Sigmoid colon (tissue), 7 donors: ENCODE data around the gene PEX11B. TPM values are rescaled to one million over a fixed set of nuclear protein-coding genes. Genes with fewer than 3 reads are reported as not detected.

Experiments used
- DNase-seq: peaks from one replicate; pipeline ENCODE4 v3.0.0-alpha.2; 2019
- H3K27ac ChIP-seq, 4 donors: fragments of 200-600 bp; sonication (generic); one replicate each; pipeline ENCODE4 v1.5.1; 2016 to 2019; ENCODE audit warnings: mild to moderate bottlenecking in 1 of 4
- H3K27me3 ChIP-seq, 3 donors: fragments of 200-600 bp; sonication (generic); one replicate each; pipeline ENCODE4 v1.5.1; 2019; ENCODE audit warnings: mild to moderate bottlenecking in 1 of 3
- H3K36me3 ChIP-seq, 4 donors: fragments of 200-600 bp; sonication (generic); one replicate each; pipeline ENCODE4 v1.5.1; 2016 to 2019
- H3K4me1 ChIP-seq, 4 donors: fragments of 200-600 bp; sonication (generic); one replicate each; pipeline ENCODE4 v1.5.1; 2017 to 2019
- H3K4me3 ChIP-seq, 4 donors: fragments of 200-600 bp; sonication (generic); one replicate each; pipeline ENCODE4 v1.5.1; 2017 to 2019; ENCODE audit warnings: mild to moderate bottlenecking in 2 of 4, moderate library complexity in 1 of 4
- H3K9me3 ChIP-seq, 4 donors: fragments of 200-600 bp in 3 of 4; sonication (generic) in 3 of 4; one replicate each; pipeline versions ENCODE4 v1.5.1 to v1.6.1; 2013 to 2019
- EP300 ChIP-seq, 4 donors: sonication (generic); formaldehyde crosslinking; IDR thresholded peaks; one replicate each; pipeline ENCODE4 v1.6.1; 2017; ENCODE audit warnings: antibody characterized with exemption in 4 of 4
- POLR2A ChIP-seq, 2 donors: fragments of 450-650 bp; IDR thresholded peaks; one replicate each; pipeline ENCODE4 v1.6.1; 2016; ENCODE audit warnings: antibody characterized with exemption in 2 of 2, mild to moderate bottlenecking in 2 of 2, moderate library complexity in 2 of 2
- POLR2AphosphoS5 ChIP-seq, 4 donors: sonication (generic); formaldehyde crosslinking; IDR thresholded peaks; one replicate each; pipeline ENCODE4 v1.6.1; 2017; ENCODE audit warnings: antibody characterized with exemption in 4 of 4
- WGBS, 2 donors: extraction: QIAGEN DNeasy Blood & Tissue Kit; methylation state at CpG; one replicate each; pipeline ENCODE4 v1.1.7; 2013; 5-methylcytosine and 5-hydroxymethylcytosine counted together
- intact Hi-C: fragments of 100-400 bp; cut with DNase I; formaldehyde crosslinking; loops from one replicate; pipeline ENCODE4 v1.15.1; 2023
- polyA plus RNA-seq, 3 donors: library from polyadenylated mRNA; stranded (reverse); fragments of 200-250 nt; gene quantifications; one replicate each; pipeline ENCODE4 v1.2.3, GENCODE V29; 2013
- total RNA-seq, 4 donors: library from RNA; depleted of rRNA; stranded (reverse); fragments of >200 nt; gene quantifications; one replicate each; pipeline ENCODE4 v1.1.0, GENCODE V29; 2016
- TF ChIP-seq, protein P1 (sequence below), 4 experiments: fragments of 450-650 bp in 3 of 4; fragments of 200-600 bp in 1 of 4; IDR thresholded peaks; one replicate each; pipeline ENCODE4 v1.5.1; 2016 to 2019; ENCODE audit warnings: antibody characterized with exemption in 4 of 4, mild to moderate bottlenecking in 3 of 4, moderate library complexity in 2 of 4
- donor health status: healthy with polysubstance abuse.
- donor health status: Bipolar disorder and iron deficiency.
- donor health status: healthy.

PEX11B gene
- total and polyA plus RNA-seq, 7 donors, result 20.2 to 41.8 (median 22.5) TPM

- Histone ChIP-seq H3K27ac (peak overlapping the region; percentile 95 to 100 (median 96)), H3K4me3 (peak overlapping the region; percentile 43 to 63 (median 60)), H3K9me3 (no peaks in the 10 kb centered on the region), H3K4me1 (peaks cover 0 to 79% (median 63%) of the 10 kb centered on the region in 4 donors), H3K27me3 (no peaks in the 10 kb centered on the region), H3K36me3 (no peaks in the 10 kb centered on the region)
- intact Hi-C loops, result loop anchor here (2.0 to 5.0 kb wide), 2 partner anchors 34 to 37 kb away; partner anchors contain the start of genes RBM8A and TXNIP
- WGBS, 2 donors, result 0 to 1% methylated on average over 44 of the region's 44 CpGs
- peak; percentile 93 for DNase-seq
- TF ChIP-seq POLR2AphosphoS5 (IDR thresholded peaks at IDR 0.05) (peak; percentile 80 to 91 (median 84)), POLR2A (IDR thresholded peaks at IDR 0.05) (peak; percentile 56 to 82), EP300 (IDR thresholded peaks at IDR 0.05) (no peak)
- TF ChIP-seq, protein P1, sequence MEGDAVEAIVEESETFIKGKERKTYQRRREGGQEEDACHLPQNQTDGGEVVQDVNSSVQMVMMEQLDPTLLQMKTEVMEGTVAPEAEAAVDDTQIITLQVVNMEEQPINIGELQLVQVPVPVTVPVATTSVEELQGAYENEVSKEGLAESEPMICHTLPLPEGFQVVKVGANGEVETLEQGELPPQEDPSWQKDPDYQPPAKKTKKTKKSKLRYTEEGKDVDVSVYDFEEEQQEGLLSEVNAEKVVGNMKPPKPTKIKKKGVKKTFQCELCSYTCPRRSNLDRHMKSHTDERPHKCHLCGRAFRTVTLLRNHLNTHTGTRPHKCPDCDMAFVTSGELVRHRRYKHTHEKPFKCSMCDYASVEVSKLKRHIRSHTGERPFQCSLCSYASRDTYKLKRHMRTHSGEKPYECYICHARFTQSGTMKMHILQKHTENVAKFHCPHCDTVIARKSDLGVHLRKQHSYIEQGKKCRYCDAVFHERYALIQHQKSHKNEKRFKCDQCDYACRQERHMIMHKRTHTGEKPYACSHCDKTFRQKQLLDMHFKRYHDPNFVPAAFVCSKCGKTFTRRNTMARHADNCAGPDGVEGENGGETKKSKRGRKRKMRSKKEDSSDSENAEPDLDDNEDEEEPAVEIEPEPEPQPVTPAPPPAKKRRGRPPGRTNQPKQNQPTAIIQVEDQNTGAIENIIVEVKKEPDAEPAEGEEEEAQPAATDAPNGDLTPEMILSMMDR (IDR thresholded peaks at IDR 0.05), result no peak
Observed at GRCh38 chr1:145960468-145961108, 42.1 kb upstream of the PEX11B start.

GRCh38 chr1:145959957-145960467 lies 41.5 kb upstream of the PEX11B start:
- Histone ChIP-seq H3K27me3 (no peaks in the 10 kb centered on the region), H3K4me3 (peak overlapping the region; percentile 43 to 63 (median 60)), H3K4me1 (peaks cover 0 to 79% (median 63%) of the 10 kb centered on the region in 4 donors), H3K9me3 (no peaks in the 10 kb centered on the region), H3K27ac (peak overlapping the region; percentile 95 to 100 (median 96)), H3K36me3 (no peaks in the 10 kb centered on the region)
- intact Hi-C loops, result loop anchor here (2.0 to 5.0 kb wide), 3 partner anchors 33 to 103 kb away; partner anchors contain the start of genes PIAS3, RBM8A and TXNIP
- TF ChIP-seq EP300 (IDR thresholded peaks at IDR 0.05), result no peak
- TF ChIP-seq, protein P1 (IDR thresholded peaks at IDR 0.05), result no peak
- no peak for TF ChIP-seq POLR2AphosphoS5 (IDR thresholded peaks at IDR 0.05)
- TF ChIP-seq POLR2A (IDR thresholded peaks at IDR 0.05), result no peak
- DNase-seq, result no peak
- WGBS, 2 donors, result 7 to 17% methylated on average over 12 of the region's 12 CpGs

GRCh38 chr1:145959333-145959732 lies 40.8 kb upstream of the PEX11B start:
- TF ChIP-seq EP300 (IDR thresholded peaks at IDR 0.05) (no peak), POLR2A (IDR thresholded peaks at IDR 0.05) (no peak), POLR2AphosphoS5 (IDR thresholded peaks at IDR 0.05) (no peak)
- TF ChIP-seq, protein P1 (IDR thresholded peaks at IDR 0.05), result no peak
- Histone ChIP-seq H3K27me3 (no peaks in the 10 kb centered on the region), H3K27ac (peak overlapping the region; percentile 95 to 100 (median 96)), H3K9me3 (no peaks in the 10 kb centered on the region), H3K4me3 (no peak overlapping the region), H3K36me3 (no peaks in the 10 kb centered on the region), H3K4me1 (peaks cover 0 to 84% (median 70%) of the 10 kb centered on the region in 4 donors)
- intact Hi-C loops, result loop anchor here (5.0 kb wide), 1 partner anchor 102 kb away; the partner anchor contains the start of gene PIAS3
- no peak for DNase-seq

GRCh38 chr1:145958734-145959133 lies 40.2 kb upstream of the PEX11B start:
- H3K9me3 ChIP-seq, result no peaks in the 10 kb centered on the region
- no peak for TF ChIP-seq POLR2A (IDR thresholded peaks at IDR 0.05)
- TF ChIP-seq, protein P1 (IDR thresholded peaks at IDR 0.05), result no peak
- TF ChIP-seq POLR2AphosphoS5 (IDR thresholded peaks at IDR 0.05), result no peak
- TF ChIP-seq EP300 (IDR thresholded peaks at IDR 0.05), result no peak
- peak overlapping the region; percentile 95 to 100 (median 96) for H3K27ac ChIP-seq
- intact Hi-C loops, result loop anchor here (5.0 kb wide), 1 partner anchor 101 kb away; the partner anchor contains the start of gene PIAS3
- H3K4me3 ChIP-seq, result no peak overlapping the region
- no peak for DNase-seq
- H3K27me3 ChIP-seq, result no peaks in the 10 kb centered on the region
- H3K4me1 ChIP-seq, result peaks cover 0 to 85% (median 72%) of the 10 kb centered on the region in 4 donors
- H3K36me3 ChIP-seq, result no peaks in the 10 kb centered on the region
